Kidney glomerular epithelial cell (primary cell): Measurements from ENCODE around the gene TMEM132E.

ENCODE experiments used
- DNase-seq: peaks from one replicate; lab custom pipeline; 2025; lab: John Stamatoyannopoulos, UW

The TMEM132E gene

DNA sequence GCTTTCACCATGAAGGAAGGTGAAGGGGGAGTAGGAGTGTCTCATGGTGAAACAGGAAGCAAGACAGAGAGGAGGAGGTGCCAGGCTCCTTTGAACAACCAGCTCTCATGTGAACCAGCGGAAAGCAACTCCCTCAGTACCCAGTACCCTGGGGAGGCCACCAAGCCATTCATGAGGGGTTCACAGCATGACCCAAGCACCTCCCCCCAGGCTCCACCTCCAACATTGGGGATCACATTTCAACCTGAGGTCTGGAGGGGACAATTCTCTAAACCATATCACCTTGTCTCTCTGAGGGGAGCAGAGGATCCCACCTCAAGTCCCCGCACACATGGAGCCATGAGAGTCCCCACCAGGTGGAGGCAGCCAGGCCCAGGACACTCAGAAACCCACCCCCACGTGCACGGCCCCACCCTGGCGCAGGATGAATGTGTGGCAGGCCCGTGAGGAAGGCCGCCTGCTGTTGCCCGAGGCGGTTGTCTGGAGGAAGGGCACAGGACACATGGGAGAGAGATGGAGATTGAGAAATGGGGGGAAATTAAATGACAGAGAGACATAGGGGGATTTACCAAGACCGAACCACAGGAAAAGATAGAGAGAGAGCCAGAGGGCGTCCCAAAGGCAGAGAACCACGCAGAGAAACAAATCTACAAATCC is 85.9 kb downstream of the TMEM132E start:
- DNase-seq: no peak

DNA sequence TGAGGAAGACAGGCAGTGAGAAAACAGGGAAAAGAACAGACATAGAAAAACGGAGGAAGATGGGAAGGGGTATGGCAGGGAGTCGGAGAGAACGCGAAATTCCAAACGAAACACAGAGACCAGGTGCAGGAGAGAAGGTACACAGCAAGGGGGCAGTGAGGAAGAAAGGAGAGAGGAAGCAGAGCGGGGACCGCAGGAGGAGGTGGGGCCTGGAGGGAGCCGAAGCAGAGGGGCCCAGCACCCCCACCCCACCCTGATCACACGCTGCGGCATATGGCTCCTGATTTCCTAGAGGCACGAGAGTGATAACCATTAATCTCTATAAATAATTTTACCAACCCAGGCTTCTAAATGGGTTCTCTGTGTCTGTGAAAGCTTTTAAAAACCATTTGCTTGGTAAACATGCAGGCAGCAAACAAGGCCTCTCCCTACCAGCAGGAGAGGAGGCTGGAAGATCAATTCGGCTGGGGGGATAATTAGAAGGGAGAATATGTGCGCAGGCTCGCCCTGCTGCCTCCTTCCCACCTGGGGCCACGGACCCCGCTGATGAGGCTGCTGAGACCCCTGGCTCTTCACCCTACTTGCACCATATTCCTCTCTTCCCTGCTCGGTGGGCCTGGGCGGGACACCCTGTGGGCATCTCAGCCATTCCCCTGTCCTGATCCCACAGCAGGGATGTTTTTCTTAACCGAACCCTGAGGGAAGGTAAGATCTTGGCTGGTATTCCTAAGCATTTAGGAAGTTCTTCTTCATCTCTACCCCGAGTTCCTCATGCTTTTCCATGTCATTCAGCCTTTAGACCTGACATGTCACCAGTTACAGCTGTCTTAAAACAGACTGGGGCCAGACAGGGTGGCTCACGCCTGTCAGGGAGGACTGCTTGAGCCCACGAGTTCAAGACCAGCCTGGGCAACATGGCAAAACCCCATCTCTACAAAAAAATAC is 86.7 kb downstream of the TMEM132E start:
- DNase-seq: no peak

DNA sequence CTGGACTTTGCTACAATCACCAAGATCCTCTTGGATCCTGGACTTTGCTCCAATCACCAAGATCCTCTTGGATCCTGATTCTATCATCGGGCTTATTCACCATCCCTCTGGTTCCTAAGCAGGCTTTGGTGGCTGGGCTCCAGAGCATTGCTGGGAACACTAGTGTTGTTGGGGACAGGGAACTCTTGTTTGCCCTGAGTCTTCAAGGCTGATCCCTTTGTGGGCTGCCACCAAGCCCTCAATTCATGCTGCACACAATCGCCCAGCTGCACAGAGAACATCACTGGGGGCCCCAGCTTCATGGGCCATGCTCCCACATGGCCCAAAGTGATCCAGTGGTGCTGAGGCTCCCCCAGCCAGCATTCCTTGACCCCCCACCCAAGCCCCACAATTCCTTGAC is 88.3 kb downstream of the TMEM132E start:
- no peak for DNase-seq

DNA sequence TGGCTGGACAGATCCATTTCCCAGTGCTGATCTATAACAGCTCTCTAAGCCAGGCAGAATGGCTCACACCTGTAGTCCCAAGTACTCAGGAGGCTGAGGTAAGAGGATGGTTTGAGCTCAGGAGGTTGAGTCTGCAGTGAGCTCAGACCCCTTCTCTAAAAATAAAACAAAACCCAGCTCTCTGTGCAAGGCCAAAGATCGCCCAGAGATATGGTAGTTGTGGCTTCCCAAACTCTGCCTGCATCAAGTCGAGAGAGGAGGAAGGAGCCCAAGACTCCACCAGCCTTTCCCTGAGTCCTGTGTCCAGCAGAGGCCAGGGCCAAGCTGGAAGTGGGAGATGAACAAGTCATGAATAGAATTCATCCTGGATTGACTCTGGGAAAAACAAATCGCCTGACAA is 88.8 kb downstream of the TMEM132E start:
- DNase-seq: no peak

DNA sequence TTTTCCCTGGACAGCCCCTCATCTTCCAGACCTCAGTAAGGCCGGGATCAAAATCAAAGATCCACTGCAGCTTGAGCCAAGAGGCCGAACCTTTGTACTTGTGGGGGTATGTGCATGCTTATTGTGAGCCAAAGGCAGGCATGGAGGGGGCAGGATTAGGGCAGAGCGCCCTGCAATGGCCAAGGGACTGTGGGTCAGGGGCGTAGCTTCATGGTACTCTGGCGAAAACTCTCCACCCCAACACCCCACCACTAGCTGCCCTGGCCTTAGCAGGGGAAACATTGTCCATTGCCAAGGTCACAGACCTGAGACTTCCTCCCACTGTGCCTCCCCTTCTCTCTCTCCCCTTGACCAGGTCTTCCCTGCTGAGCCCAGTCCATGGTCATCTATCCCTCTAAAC is 90.1 kb downstream of the TMEM132E start:
- DNase-seq: no peak

DNA sequence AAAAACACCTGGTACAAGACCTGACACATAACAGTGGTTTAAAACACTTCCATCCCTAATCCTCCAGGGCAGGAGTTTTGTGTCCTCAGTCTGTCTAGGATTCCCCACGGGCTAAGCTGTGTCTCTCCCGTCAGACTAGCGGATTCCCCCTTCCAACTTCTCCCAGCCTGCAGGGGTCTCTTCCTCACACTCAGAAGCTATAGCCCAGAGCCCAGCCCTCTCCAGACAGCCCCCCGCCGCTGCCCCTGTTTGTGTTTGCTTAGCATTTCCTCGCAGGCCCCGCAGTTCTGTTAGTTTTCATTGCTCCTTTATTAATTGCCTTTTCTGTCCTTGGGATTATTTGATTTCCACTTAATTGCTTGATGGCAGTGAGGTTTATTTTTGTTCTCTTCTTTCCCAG is 91.2 kb downstream of the TMEM132E start:
- no peak for DNase-seq

- DNase-seq: no peak
These were observed 91.8 kb downstream of the TMEM132E start for GRCh38 chr17:34671191-34671590.

DNA sequence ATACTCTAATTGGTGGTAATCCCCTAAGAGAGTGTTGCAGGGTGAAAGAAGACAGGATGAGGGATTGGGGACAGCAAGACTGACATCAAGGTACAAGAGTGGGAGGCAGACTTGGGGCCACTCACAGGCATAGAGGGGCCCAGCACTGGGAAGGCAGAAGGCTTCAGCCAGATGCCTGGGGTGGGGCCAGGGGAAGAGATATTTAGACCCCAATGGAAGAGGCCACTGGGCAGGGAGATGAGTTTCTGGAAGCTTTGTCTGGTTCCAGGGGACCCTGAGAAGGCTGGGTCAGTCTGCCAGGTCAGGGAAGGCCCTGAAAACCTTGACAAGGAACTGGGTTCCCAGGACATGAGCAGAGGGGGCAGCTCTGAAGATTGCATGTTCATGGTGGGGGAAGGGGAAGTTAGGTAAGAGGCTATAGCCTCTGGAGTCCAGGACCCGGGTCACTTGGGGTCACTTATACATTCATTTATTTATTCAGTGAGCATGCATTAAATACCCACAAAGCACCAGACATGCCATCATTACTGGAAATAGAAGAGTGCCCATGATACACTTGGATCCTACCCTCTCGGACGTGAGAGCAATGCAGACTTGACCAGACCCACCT is 92.9 kb downstream of the TMEM132E start:
- DNase-seq: no peak

GRCh38 chr17:34673516-34673915 is 94.1 kb downstream of the TMEM132E start:
- DNase-seq: no peak

GRCh38 chr17:34673995-34674890 is 94.9 kb downstream of the TMEM132E start:
- no peak for DNase-seq

DNA sequence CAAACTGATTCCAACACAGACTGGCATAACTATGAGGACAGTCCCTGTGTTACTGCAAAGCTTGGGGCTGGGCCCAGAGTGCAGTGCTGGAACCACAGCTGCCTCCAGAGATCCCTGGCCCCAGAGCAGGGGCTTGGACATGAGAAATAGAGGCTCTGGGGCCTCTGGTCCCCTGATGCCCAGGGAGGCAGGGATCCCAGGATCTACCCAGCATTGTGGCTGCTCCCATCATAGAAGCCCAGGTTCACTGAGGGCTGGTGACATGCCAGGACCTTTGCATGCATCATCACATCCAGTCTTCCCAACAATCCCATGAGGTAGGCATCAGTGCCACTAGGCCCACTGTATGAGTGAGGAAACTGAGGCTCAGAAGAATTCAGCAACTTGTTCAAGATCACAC is 95.8 kb downstream of the TMEM132E start:
- DNase-seq: no peak

DNA sequence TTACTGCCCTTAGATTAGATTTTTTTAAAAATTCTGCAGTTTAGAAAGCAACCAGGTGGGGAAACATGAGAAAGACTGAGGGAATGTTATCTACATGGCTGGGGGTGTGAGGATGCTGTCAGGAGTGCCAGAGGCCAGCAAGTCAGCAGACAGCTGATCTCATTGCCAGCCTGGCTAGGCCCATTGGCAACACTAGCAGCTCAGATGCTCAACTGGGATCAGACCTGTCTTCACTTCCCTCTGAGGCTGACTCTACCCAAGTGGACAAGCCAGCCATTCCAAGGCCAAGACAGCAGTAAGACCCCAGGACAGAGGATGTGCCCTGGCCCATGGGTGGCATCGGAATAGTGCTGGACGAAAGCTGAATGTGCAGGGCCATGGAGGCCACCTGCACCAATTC is 96.2 kb downstream of the TMEM132E start:
- DNase-seq: no peak

DNA sequence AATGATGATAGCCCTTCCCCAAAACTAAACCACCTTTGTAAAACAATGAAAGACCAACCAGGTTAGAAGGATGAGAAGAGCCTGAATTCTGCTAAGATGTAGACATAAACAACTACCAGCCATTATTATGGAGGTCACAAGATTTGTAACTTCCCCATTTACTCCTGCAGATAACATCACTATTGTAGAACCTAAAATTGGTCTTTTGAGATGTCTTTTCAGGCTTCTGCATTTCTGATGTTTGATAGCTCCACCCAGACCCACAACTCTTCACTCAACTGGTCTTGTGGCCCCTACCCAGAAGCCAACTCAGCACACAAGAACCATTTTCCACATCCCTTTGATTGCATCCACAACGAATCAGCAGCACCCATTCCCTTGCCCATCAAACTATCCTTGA is 100.8 kb downstream of the TMEM132E start:
- DNase-seq: no peak

- DNase-seq: no peak
These were observed 102.9 kb downstream of the TMEM132E start for GRCh38 chr17:34682305-34682704.

GRCh38 chr17:34683390-34683789 is 104.0 kb downstream of the TMEM132E start:
- DNase-seq: no peak
